ENCODE data around the gene NDUFA8. TPM values are rescaled to one million over a fixed set of nuclear protein-coding genes. Genes with fewer than 3 reads are reported as not detected.

NDUFA8 gene
- total RNA-seq, 1 donor from 2014 or later: 49.4 TPM

DNA sequence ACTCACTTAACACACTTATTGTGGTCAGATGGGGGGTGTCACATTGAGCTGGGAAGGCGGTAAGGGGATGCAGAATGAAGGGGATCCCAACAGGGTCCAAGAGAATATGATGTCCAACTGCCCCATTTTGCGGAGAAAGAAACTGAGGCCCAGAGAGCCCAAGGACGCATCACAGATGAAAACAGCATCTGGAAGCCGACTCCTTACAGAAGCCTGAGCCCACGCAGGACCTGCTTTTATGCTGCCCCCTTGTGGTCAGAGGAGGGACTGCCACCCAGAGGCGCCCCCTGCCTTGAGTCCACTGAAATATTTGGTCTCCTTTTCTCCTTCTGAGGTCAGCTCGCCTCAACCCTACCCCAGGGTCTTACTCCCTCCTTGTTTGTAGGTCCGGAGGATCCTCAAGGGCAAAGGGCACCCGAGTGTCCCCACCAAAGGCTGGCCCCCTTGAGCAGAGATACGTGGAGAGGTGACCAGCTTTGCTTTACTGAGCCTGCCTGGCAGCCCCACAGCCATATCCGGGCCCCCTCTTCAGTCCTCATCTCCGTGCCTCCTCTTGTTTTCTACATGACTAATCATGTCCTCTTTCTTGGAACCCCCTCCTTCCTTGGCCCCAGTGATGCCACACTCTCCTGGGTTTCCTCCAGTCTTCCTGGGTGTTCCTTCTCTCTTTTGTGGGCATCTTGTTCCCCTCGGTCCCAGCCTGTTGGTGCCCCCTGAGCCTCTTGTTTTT is 36.5 kb downstream of the NDUFA8 start:
- no peak for DNase-seq (ENCODE audit: low read depth)
- H3K4me3 ChIP-seq (ENCODE audit: low read depth, low read length): no peak overlapping the region
- TF ChIP-seq, protein P1, sequence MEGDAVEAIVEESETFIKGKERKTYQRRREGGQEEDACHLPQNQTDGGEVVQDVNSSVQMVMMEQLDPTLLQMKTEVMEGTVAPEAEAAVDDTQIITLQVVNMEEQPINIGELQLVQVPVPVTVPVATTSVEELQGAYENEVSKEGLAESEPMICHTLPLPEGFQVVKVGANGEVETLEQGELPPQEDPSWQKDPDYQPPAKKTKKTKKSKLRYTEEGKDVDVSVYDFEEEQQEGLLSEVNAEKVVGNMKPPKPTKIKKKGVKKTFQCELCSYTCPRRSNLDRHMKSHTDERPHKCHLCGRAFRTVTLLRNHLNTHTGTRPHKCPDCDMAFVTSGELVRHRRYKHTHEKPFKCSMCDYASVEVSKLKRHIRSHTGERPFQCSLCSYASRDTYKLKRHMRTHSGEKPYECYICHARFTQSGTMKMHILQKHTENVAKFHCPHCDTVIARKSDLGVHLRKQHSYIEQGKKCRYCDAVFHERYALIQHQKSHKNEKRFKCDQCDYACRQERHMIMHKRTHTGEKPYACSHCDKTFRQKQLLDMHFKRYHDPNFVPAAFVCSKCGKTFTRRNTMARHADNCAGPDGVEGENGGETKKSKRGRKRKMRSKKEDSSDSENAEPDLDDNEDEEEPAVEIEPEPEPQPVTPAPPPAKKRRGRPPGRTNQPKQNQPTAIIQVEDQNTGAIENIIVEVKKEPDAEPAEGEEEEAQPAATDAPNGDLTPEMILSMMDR (conservative IDR thresholded peaks at IDR 0.05; ENCODE audit: low read depth, low read length): peak; percentile 100

DNA sequence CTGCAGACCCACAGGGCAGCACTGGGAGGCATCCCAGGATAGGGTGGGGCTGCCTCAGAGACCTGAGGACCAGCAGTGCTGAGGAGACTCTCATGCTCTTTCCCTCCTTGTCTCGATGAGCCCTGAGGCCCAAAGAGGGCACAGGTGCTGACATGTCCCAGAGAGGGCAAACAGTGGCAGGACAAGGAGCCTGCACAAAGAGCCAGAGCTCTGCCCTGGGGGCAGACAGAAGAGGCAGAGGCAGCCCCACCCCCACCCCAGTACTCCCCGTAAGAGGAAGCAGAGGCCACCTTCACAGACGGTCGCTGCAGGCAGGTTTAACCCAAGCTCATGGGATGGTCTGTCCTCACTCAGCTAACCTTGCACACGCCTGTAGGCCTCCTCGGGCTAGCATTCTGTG is 37.1 kb downstream of the NDUFA8 start:
- no peak overlapping the region for H3K4me3 ChIP-seq (ENCODE audit: low read depth, low read length)
- TF ChIP-seq, protein P1 (conservative IDR thresholded peaks at IDR 0.05; ENCODE audit: low read depth, low read length): no peak
- no peak for DNase-seq (ENCODE audit: low read depth)

DNA sequence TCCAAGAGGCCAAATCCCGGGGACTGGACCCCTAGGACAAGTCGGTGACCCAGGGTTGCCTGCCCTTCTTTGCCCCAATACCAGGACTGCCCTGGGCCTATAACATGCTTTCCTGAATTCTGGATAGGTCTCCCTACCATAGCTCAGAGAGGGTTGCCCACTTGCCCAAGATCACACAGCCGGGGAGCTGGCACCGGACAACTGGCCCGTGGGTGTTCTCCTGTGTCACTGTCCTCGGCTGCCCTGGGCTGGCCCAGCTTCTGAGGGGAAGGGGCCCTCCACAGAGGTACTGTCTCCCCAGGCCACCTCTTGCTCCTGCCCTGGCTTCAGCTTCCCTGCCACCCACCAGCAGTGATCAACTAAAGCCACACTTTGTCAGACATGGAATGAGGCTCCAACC is 37.6 kb downstream of the NDUFA8 start:
- DNase-seq (ENCODE audit: low read depth): no peak
- TF ChIP-seq, protein P1 (conservative IDR thresholded peaks at IDR 0.05; ENCODE audit: low read depth, low read length): no peak

DNA sequence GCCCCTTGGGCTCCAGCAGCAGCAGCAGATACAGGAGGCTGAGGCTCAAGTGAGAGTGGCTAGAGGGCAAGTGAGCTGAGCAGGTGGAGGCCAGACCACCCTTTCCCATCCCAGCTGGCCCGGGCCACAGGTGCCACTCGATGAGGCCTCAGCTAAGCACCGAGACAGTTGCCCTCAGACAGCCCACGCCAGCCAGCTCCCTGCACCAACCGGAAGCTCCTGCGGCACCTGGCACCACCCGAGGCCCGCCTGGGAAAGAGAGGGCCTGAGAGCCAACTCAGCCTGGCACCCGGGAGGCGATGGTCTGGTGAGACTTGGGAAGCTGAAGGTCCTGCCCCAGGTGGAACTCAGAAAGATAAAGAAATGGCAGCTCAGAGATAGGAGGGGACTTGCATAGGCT is 38.2 kb downstream of the NDUFA8 start:
- H3K4me3 ChIP-seq (ENCODE audit: low read depth, low read length): no peak overlapping the region
- TF ChIP-seq, protein P1 (conservative IDR thresholded peaks at IDR 0.05; ENCODE audit: low read depth, low read length): no peak
- no peak for DNase-seq (ENCODE audit: low read depth)

More for the DNA sequence above, 37.6 kb downstream of the NDUFA8 start:
- no peak overlapping the region for H3K4me3 ChIP-seq (ENCODE audit: low read depth, low read length)

DNA sequence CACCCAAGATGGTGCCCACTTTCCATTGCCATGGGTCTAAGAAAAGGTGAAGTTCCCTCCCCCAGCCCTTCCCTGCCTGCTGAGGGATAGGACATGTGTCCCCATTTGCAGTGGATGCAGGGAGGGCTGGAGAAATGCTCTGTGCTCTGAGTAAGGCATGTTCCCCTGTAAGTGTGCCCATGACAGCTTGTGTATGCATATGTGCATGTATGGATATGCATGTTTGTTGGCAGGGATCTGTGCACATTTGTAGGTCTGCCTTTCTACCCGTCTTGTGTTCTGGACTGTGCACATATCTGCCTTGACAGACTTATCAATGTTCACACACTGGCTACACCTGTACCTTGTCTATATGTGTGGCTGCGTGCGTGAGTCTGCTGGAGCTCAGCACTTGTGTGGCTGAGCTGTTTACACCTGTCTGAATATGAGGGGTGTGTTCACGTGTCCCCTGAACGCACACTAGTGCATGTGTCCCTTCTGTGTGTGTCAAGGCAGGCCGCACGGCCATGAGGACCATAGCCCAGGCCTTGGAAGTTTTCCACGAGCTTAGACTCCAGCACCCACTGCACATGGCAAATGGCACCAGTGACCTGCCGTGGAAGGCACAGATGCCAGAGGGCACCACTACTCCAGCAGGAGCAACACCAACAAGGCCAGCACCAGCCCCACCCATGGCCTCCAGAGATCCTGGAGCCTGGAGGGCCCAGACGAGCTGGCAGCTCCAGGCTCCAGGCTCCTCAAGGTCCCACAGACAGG is 39.1 kb downstream of the NDUFA8 start:
- TF ChIP-seq, protein P1 (conservative IDR thresholded peaks at IDR 0.05; ENCODE audit: low read depth, low read length): no peak
- DNase-seq (ENCODE audit: low read depth): no peak
- H3K4me3 ChIP-seq (ENCODE audit: low read depth, low read length): no peak overlapping the region

DNA sequence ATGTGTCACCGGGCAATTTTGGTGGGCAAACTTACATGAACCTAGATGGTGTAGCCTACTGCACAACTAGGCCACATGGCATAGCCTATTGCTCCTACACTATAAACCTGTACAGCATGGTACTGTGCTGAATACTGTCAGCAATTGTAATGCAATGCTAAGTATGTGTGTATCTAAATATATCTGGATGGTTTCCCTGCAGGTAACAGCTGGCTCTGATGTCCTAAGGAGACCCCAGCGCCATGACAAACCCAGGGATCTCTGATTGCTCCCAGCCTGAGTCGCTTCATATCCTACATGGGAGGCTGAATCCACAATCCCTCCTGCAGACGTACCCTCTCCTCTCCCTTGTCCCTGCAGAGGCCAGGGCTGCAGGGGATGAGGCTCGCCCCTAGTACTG is 39.9 kb downstream of the NDUFA8 start:
- no peak overlapping the region for H3K4me3 ChIP-seq (ENCODE audit: low read depth, low read length)
- no peak for DNase-seq (ENCODE audit: low read depth)
- TF ChIP-seq, protein P1 (conservative IDR thresholded peaks at IDR 0.05; ENCODE audit: low read depth, low read length): no peak

Measured in epithelial cell of proximal tubule (primary cell).